ENCODE data around the gene CCDC138.

CCDC138 gene

DNA sequence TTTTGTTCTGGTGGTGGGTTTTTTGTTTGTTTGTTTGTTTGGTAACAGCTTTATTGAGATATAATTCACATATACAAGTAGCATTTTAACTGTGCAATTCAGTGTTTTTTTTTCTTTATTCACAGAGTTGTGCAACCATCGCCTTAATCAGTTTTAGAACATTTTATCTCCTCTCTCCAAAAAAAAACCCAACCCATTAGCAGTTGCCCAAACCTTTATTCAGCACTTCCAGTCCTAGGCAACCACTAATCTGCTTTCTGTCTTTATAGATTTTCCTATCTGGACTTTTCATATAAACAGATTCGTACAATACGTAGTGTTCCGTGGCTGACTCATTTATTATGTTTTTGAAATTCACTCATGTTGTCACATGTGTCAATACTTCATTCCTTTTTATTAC is 38.7 kb downstream of the CCDC138 start:
- DNase-seq = no peak

DNA sequence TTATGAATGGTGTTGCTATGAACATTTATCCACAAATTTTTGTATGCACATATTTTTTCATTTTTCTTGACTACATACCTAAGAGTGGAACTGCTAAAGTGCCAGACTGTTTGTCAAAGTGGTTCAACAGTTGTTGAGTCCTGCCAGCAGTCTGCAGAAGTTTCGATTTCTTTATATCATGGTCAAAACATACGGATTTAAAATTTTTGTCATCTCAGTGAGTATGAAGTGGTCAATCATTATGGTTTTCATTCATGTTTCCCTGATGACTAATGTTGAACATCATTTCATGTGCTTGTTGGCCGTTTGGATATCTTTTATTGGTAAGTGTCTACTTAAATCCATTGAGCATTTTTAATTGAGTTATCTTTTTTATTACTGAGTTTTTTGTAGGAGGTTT is 39.2 kb downstream of the CCDC138 start:
- DNase-seq = no peak

DNA sequence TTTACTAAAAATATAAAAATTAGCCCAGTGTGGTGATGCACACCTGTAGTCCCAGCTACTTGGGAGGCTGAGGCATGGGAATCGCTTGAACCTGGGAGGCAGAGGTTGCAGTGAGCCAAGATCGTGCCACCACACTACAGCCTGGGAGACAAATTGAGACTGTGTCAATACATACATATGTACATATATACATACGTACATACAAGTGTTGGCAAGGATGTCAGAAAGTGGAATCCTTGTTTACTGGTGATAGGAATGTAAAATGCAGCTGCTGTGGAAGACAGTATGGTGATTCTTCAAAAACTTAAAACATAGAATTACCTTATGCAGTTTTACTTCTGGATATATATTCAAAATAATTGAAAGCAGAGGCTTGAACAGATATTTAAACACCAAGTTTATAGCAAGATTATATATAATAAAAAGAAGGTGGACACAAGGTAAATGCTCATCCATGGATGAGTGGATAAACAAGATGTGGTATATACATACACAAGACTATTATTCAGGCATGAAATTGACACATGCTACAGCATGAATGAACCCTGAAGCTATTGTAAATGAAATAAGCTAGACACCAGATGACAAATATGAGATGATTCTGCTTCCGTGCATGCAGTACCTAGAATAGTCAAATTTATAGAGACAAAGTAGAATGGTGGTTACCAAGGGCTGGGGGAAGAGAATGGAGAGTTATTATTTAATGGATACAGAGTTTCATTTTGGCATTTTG is 43.2 kb downstream of the CCDC138 start:
- DNase-seq = no peak

DNA sequence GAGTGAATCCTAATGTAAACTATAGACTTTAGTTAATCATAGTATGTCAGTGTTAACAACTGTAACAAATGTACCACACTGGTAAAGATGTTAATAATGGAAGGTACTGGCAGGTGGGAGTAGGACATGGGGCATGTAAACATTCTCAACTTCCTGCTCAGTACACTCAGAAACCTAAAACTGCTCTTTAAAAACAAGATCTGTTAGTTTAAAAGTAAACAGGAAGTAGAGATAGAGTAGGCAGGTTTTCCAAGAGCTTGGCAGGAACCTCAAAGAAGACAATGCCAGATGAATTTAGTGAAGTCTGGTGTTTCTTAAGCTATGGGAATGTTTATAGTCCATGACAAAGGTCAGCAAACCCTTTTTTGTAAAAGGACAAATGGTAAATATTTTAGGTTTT is 46.6 kb downstream of the CCDC138 start:
- DNase-seq = no peak

DNA sequence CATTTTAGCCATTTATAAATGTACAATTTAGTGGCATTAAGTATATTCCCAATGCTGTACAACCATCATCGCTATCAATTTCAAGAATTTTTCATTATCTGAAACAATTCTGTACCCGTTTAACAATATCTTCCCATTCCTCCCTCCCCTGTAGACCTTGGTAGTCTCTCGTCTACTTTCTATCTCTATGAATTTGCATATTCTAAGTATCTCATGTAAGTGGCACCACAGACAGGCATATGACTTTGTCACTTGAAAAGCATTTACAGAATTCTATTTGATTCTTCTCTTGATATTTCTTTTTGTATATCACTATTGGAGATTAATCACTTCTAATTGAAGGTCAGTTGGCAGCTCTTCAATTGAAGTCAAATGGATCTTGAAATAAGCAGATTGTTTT is 48.0 kb downstream of the CCDC138 start:
- DNase-seq = no peak

DNA sequence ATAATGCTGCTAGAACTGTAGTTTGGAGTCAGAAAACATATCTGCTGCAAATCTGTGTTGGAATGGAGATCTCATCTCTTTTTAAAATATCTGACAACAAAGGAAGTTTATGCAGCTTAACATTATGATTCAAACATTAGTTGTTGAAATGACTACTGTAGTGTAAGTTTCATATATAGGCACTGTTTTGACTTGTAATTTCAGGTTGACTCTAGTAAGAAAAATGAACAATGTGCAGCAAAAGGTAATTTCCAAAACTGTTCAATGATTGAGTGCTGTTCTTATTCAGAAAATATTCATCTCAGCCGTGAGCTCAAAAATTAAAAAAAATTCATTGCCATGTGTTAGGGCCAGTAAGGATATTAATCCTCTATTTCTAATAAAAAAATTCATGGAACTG is 48.5 kb downstream of the CCDC138 start:
- no peak for DNase-seq

DNA sequence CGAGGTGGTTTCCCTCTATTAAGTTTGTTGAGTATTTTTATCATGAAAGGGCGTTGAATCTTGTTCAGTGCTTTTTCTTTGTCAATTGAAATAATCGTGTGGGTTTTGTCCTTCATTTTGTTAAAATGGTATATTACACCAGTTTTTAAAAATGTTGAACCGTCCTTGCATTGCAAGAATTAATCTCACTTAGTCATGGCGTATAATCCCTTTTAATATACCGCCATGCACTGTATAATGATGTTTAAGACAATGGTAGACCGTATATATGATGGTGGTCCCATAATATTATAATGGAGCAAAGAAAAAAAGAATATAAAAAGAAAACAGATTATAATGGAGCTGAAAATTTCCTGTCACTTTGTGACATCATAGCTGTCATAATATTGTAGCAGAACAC is 50.6 kb downstream of the CCDC138 start:
- no peak for DNase-seq

DNA sequence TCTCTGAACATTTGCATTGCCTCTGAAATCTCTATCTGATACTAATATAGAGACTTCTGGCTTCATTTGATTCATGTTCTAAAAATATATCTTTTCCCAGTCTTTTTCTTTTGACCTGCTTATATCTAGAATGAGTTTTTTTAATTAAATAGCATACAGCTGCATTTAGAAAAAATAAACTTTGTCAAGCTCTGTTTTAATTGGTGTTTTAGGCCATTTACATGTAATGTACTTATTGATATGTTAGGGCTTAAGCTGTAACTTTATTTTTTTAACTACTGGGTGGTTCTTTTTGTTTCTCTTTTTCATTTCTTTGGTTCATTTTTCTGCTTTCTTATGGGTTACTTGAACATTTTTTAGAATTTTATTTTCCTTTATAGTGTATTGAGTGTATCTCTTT is 54.9 kb downstream of the CCDC138 start:
- DNase-seq = no peak

DNA sequence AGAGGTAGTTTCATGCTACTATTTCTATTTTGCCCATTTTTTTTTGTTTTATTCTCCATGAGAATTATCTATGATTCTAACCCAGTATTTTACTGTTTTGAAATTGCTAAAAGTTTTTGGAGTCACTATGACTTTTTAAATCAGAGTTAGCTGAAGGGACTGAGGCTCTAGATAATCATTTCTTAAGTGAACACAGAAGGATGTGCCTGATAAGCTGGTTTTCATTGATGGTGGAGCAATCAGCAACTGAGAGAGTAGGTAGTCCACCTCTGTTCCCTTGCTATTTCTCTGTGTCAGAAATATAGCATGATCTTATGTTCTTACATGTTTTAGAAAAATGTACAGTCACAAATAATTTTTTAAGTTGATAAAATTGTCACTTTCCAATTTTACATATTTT is 59.4 kb downstream of the CCDC138 start:
- DNase-seq = no peak

DNA sequence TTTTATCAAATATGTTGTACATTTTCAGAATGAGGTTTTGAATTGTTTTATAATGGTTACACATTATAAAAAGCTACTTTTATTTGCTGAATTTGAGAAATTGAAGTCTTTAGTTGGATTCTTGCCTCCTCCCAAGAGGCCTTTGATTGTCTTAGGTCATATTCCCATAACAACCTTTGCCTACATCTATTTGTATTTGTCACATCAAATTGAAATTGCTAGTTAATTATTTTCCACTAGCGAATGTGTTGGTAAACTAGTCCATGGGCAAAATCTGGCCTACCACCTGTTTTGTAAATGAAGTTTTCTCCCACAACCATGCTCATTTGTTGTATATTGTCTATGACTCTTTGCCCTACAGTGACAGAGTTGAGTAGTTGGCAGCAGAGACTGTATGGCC is 60.4 kb downstream of the CCDC138 start:
- DNase-seq = no peak

DNA sequence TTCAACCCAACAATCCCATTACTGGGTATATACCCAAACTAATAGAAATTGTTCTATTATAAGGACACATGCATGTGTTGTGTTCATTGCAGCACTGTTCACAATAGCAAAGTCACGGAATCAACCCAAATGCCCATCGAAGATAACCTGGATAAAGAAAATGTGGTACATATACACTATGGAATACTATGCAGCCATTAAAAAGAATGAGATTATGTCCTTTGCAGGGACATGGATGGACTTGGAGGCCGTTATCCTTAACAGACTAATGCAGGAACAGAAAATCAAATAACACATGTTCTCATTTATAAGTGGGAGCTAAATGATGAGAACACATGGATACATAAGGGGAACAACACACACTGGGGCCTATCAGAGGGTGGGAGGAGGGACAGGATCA is 65.8 kb downstream of the CCDC138 start:
- DNase-seq = no peak

DNA sequence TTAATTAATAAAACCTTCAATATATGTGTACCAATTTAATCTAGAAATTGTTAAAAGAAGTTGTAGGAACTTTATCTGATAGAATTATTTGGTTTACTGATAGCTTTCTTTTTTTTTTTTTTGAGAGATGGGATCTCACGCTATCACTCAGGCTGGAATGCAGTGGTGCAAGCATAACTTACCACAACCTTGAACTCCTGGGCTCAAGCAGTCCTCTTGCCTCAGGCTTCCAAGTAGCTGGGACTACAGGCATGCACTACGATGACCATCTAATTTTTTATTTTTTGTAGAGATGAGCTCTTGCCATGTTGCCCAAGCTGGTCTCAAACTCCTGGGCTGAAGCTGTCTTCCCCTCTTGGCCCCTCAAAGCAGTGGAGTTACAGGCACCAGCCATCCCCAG is 66.8 kb downstream of the CCDC138 start:
- no peak for DNase-seq

DNA sequence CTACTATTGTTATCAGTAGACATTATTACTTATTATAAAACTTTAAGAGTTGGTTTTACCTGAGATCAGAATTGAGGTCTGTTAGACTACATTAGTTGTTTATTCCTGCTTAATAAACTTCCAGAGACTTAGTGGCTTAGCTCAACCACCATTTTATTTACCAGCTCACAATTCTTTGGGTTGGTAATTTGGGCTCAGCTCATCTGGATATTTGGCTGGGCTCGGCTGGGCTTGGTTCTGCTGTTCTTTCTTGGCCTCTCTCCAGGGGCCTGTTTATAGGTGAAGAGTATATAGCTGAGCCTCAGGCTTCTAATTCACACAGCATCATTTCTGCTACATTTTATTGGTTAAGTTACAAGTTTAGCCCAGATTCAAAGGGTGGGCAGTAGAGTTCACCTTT is 67.9 kb downstream of the CCDC138 start:
- no peak for DNase-seq

DNA sequence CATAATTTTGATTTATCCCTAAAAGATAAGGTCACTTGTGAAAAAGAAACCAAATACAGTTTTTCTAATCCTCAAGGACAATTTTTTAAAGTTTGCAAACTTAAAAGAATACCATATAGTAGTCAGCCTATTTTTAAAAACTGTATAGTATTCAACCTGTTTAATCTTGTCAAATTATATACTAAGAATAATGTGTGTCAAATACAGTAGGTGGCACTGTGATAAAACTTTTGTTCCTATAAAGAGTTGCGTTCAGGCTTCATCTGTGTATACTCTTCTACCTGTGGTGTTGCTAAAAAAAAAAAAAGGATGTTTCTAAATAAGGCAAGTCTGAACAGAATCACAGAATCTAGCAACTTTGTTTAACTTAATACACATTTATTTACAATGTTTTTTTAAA is 68.6 kb downstream of the CCDC138 start:
- DNase-seq = no peak

DNA sequence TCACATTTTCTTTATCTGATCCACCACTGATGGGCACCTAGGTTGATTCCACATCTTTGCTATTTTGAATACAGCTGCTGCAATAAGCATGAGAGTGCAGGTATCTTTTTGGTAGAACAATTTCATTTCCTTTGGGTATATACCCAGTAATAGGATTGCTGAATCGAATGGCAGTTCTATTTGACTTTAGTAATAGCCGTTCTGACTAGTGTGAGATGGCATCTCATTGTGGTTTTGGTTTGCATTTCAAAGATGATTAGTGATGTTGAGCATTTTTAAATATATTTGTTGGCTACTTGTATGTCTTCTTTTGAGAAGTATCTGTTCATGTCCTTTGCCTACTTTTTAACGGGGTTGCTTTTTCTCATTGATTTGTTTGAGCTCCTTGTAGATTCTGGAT is 72.3 kb downstream of the CCDC138 start:
- DNase-seq = no peak

DNA sequence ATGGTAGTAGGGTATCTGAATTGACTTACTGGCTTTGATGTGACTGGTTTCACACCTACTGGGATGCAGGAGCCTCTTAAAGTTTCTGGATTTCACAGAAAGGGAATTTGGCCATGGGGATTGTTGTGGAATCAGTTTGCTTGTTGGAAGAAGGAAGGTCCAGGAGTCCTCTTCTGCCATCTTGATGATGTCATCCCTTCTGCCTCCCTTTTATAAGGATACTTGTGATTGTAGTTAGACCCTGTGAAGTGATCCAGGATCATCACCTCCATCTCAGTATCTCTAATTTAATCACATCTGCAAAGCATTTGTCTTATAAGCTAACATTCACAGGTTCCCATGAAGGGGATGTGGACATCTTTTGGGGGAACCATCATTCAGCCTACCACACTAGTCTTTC is 79.5 kb downstream of the CCDC138 start:
- DNase-seq = no peak

DNA sequence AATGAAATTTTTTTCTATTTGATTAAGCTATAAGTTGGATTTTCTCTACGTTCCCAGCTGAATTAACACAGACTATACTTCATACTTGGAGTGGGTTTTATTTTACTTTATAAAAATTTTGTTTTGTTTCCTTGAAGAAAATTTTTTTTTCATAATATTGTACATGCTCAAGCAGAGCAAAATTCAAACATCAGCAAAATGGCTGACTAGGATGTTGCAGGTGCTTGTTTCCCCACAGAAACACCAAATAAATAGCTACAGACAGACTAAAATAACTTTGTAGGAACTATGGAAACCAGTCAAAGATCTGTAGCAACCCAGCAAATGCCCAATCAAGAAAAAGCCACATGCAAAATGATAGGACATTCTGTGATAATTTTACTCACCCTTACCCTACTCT is 82.3 kb downstream of the CCDC138 start:
- no peak for DNase-seq

DNA sequence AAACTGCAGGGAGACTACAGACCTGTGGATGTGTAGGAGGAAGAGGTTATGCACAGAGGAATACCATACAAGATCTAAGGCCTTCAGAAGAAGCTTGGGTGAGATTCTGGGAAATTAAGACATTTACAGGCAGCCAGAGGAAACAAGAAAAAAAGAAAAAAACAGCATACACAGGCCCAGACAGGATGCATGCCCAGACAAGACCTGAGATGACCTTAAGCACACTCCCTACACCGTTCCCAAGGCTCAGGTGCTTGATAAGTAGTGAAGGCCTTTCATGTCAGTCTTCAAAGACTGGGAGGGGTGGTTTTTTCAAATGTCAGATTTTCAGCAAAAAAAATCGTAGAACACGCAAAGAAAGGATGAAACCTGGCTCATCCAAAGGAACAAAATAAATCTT is 83.0 kb downstream of the CCDC138 start:
- DNase-seq = no peak

DNA sequence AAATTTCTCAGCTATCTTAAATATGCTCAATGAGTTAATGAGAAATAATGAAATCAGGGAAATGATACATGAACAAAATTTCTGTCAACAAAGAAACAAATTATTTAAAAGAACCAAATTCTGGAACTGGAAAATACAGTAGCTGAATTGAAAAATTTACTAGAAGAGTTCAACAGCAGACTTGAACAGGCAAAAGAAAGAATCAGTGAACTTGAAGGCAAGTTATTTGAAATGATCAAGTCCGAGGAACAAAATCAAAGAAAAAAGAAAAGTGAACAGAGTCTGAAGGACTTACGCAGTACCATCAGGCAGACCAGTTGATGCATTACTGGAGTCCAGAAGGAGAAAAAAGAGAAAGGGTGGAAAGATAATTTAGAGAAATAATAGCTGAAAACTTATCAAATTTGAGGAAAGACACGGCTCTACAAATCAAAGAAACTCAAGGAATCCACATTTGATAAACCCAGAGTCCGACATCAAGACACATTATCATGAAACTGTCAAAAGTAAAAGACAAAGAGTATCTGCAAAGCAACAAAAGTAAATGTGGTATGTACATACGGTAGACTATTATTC is 83.6 kb downstream of the CCDC138 start:
- no peak for DNase-seq

DNA sequence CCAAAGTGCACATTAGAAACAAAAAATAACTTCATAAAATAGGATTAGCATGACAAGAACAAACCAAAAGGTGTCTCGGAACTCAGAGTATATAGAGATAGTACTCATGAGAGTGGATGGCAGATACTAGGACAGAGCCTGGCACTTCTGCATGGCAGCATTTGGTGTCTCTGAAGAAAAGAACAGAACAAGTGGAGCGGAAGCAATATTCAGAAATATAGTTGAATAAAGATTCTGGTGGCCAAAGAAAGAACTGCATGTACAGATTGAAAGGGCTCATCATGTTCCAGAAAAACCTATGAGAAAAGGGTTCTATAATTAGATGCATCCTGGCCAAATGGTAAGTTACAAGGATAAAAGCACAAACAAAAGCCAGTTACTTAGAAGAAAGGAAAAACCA is 90.9 kb downstream of the CCDC138 start:
- DNase-seq = no peak

DNA sequence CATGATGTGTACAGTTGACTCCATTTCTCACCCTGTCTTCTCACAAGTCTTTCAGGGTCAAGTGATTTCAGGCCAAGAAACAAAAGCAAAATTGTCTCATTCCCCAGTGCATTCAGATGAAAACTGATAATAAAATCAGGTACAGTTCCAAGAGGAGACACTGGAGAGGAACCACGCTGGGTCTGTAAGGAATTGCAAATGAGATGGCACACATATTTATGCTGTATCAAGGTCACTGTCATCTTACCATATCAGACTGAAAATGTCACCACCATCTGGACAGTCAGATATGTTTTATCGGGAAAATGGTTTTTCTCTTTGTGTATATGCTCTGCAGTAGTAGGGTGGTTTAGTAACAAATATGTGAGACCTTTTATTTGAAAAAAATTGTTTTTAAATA is 91.7 kb downstream of the CCDC138 start:
- DNase-seq = no peak

DNA sequence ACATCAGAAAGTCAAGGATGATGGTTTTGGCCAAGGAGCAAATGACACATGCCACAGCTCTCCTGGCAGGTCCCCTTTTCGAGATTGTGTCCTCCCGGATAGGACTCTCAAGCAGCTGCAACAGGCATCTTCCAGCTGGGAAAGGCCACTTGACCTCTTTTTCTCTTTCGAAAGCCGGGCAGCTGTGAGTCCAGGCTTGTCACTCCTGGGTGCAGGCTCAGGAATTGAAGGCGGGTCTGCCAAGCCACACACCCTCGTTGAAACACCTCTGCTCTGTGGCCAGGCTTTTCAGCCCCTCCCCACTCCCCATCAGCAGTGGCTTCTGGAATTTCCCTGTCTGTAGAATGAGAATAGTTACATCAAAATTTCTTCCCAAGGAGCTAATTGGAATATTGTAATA is 98.0 kb downstream of the CCDC138 start:
- no peak for DNase-seq

DNA sequence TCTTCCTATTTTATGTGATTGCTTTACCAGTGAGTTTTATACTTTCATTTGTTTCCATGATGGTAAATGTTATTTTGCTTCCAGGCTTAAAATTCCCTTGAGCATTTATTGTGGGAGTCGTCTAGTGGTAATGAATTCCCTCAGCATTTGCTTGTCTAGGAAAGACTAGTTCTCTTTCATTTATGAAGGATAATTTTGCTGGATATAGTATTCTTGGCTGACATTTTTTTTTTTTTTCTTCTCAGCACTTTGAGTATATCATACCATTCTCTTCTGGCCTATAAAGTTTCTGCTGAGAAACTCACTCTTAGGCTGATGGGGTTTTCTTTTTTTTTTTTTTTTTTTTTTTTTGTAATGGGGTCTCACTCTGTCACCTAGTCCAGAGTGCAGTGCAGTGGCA is 103.3 kb downstream of the CCDC138 start:
- DNase-seq = no peak

DNA sequence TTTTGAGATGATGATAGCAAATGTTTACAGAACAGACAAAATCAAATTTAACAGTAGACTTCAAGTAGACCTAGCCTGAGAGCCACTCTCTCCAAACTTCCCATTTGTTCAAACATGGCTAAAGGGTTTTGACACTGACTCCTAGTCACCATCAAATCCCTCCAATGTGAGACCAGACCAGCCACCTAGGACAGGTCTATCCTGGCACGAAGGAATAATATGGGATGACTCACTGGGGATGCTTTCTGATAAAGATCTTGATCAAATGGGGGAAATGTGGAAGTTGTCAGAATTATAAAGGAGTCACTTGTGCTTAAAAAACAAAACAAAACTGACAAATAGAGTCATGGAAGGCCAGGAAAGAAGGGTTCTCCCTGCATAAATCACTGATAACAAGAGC is 106.7 kb downstream of the CCDC138 start:
- no peak for DNase-seq
